ENCODE results near the gene EMP2.

DNA sequence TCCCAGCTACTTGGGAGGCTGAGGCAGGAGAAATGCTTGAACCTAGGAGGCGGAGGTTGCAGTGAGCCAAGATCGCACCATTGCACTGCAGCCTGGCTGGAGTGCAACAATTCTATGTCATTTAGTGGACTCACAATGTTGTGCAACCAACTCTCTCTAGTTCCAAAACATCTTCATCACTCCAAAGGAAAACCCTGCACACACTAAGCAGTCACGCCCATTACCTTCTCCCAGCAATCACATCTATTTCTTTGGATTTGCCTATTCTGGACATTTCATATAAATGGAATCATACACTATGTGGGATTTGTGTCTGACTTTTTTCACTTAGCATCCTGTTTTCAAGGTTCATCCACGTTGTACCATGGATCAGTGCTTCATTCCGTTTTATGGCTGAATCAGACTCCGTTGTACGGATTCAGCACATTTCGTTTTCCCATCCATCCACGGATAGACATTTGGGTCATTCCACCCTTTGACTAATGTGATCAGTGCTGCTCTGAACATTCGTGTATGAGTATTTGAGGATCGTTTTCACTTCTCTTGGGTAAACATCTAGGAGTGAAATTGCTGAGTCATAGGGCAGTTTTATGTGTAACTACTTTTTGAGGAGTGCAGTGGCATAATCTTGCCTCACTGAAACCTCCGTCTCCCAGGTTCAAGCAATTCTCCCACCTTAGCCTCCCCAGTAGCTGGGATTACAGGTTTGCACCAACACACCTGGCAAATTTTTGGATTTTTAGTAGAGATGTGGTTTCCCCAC lies 45.4 kb upstream of the EMP2 start:
- TF ChIP-seq RARB (CRISPR knock-in tag; IDR thresholded peaks at IDR 0.05) (no peak), TSHZ2 (CRISPR knock-in tag; IDR thresholded peaks at IDR 0.05) (no peak)
- TF ChIP-seq, protein P1, sequence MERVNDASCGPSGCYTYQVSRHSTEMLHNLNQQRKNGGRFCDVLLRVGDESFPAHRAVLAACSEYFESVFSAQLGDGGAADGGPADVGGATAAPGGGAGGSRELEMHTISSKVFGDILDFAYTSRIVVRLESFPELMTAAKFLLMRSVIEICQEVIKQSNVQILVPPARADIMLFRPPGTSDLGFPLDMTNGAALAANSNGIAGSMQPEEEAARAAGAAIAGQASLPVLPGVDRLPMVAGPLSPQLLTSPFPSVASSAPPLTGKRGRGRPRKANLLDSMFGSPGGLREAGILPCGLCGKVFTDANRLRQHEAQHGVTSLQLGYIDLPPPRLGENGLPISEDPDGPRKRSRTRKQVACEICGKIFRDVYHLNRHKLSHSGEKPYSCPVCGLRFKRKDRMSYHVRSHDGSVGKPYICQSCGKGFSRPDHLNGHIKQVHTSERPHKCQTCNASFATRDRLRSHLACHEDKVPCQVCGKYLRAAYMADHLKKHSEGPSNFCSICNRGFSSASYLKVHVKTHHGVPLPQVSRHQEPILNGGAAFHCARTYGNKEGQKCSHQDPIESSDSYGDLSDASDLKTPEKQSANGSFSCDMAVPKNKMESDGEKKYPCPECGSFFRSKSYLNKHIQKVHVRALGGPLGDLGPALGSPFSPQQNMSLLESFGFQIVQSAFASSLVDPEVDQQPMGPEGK (CRISPR knock-in tag; IDR thresholded peaks at IDR 0.05; ENCODE audit: borderline replicate concordance): no peak

Data from SK-N-SH treated with all-trans-retinoic acid at 6 μM for 48 hours (cell line).